LNCAP (cell line): ENCODE measurements around the gene CHPF2.

Experiments
- TF ChIP-seq, protein P1 (sequence below): fragments of 450-650 bp; IDR thresholded peaks from 2 replicates; pipeline ENCODE4 v1.5.1; 2017; ENCODE audit warnings: mild to moderate bottlenecking

CHPF2 gene, protein sequence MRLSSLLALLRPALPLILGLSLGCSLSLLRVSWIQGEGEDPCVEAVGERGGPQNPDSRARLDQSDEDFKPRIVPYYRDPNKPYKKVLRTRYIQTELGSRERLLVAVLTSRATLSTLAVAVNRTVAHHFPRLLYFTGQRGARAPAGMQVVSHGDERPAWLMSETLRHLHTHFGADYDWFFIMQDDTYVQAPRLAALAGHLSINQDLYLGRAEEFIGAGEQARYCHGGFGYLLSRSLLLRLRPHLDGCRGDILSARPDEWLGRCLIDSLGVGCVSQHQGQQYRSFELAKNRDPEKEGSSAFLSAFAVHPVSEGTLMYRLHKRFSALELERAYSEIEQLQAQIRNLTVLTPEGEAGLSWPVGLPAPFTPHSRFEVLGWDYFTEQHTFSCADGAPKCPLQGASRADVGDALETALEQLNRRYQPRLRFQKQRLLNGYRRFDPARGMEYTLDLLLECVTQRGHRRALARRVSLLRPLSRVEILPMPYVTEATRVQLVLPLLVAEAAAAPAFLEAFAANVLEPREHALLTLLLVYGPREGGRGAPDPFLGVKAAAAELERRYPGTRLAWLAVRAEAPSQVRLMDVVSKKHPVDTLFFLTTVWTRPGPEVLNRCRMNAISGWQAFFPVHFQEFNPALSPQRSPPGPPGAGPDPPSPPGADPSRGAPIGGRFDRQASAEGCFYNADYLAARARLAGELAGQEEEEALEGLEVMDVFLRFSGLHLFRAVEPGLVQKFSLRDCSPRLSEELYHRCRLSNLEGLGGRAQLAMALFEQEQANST

DNA sequence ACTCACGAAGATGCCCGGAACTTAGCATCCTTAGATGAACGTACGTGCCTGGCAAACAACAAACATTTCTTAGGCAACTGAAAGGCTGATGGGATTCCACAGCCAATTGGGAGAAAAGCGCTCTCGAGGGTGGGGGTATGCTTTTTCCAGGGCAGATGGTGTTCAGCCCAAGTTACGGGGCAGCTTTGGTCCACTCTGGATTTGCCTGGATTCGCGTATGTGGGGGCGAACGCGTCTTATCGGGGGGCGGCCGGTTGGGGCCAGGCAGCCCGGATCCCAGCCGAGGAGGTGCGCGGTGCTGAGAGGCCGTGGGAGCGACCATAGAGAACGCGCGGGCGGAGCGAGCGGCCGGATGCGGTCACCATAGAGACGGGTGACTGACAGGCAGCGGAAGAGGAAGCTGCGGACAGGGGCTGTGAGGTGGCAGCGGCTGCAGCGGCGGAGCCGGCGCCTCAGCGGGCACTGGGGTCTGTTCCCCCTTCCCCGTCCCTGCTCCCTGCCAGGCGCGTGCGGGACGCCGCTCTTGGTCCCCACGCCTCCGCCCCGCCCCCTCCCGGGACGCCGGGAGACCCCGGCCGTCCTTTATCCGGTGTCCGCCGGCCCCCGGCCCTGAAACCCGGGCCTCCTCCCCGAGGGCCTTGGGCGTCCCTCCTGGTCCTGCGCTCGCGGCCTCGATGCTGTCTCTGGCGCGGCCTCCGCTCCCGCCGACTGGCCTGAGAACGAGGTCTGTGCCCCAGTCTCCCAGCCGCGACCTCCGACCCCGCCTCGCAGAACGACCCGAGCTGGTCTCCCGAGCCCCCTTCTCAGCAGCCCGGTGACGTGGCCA lies at the start of gene CHPF2:
CHPF2 (plus strand) TSS at position 393 of the 826 bp plus-strand sequence. CDS start 1,529 bp downstream, outside the sequence.
- TF ChIP-seq, protein P1, sequence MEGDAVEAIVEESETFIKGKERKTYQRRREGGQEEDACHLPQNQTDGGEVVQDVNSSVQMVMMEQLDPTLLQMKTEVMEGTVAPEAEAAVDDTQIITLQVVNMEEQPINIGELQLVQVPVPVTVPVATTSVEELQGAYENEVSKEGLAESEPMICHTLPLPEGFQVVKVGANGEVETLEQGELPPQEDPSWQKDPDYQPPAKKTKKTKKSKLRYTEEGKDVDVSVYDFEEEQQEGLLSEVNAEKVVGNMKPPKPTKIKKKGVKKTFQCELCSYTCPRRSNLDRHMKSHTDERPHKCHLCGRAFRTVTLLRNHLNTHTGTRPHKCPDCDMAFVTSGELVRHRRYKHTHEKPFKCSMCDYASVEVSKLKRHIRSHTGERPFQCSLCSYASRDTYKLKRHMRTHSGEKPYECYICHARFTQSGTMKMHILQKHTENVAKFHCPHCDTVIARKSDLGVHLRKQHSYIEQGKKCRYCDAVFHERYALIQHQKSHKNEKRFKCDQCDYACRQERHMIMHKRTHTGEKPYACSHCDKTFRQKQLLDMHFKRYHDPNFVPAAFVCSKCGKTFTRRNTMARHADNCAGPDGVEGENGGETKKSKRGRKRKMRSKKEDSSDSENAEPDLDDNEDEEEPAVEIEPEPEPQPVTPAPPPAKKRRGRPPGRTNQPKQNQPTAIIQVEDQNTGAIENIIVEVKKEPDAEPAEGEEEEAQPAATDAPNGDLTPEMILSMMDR, result no peak

GRCh38 chr7:151185762-151186639 lies 46.3 kb upstream of the CHPF2 start:
- TF ChIP-seq, protein P1, result no peak

- TF ChIP-seq, protein P1, result no peak
Measured at GRCh38 chr7:151186640-151187408, 45.5 kb upstream of the CHPF2 start, which contains the start of gene ASB10. ASB10 (minus strand) TSS chr7:151187250; CDS start chr7:151187130, 120 bp downstream.

DNA sequence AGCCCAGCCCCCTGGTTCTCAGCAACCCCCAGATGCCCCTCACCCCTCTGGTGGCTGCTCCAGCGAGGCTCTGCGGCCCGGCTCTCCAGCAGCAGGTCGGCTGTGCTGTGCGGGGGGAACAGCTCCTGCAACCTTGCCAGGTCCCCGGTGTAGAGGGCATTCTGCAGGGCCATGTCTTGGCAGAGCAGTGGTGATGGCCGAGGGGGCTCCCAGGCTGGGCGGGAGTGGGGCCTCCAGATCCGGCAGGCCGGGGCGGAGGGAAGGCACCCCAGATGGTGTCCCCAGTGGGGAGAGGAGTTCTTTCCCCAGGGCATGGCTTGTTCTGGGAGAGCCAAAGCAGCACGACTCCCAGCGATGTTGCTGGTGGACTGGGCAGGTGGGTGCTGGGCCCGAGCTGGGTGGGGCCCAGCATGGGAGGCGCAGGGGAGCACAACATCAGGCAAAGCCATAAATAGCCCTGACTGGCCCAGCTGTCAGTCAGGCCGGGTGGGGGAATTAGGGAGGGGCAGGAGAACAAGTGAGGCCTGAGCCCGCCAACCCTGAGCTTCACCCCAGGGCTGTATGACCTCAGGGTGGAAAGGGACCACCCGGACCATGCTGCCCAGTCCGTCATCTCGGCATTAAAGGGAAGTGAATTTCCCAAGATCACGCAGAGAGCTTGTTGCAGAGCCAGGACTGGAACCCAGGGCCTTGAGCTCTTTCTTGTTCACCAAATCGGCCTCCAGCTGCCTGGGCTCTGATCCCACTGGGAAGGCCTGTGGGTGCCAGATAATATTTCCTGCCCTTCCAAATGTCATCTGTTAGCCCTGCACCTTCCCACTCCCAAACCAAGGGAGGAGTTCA lies 44.7 kb upstream of the CHPF2 start:
- TF ChIP-seq, protein P1, result no peak

DNA sequence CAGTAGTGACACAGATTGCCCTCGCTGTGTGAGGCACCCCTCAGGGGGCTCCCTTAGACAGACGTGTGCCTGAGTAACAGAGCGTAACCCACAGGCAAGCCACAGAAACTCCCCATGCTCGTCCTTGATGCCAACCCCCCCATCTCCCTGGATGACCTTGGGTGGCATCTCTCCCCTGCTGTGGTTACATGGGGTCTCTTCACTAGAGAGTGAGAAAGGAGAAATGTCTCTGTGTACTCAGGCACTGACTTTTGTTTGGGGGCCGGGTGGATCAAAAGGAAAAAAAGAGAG lies 44.1 kb upstream of the CHPF2 start:
- TF ChIP-seq, protein P1, result no peak

DNA sequence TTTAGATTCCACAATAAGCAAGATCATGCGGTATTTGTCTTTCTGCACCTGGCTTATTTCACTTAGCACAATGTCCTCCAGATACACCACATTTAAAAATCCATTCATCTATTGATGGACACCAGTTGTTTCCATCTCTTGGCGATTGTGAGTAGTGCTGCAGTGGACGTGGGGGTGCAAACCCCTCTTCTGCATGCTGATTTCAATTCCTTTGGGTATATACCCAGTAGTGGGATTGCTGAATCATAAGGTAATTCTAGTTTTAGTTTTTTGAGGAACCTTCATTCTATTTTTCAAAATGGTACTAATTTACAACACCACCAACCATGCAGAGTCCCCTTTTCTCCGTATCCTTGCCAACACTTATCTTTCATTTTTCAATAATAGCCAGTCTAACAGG lies 43.2 kb upstream of the CHPF2 start:
- TF ChIP-seq, protein P1, result no peak
